Bronchial epithelial cell (primary cell): ENCODE measurements around the gene NEURL4. TPM values are rescaled to one million over a fixed set of nuclear protein-coding genes. Genes with fewer than 3 reads are reported as not detected.
"Not testable (repeated sequence)": the region's sequence is repeated elsewhere in the genome, so short reads cannot be mapped to it uniquely, and the experiment has no call there.

Experiments
- DNase-seq: peaks from one replicate; pipeline ENCODE4 v3.0.0-alpha.2; 2010; ENCODE audit warnings: low read depth
- FAIRE-seq: peaks from 2 replicates; lab custom pipeline; 2011; peaks lifted over from hg19 to GRCh38; lab: Jason Lieb, UNC
- H3K27me3 ChIP-seq: 2 replicates; pipeline ENCODE4 v1.5.1; 2011; ENCODE audit warnings: low read length; ENCODE audit not compliant: control insufficient read depth, insufficient read depth
- H3K36me3 ChIP-seq: 2 replicates; pipeline ENCODE4 v1.5.1; 2011; ENCODE audit warnings: low read length; ENCODE audit not compliant: control insufficient read depth, insufficient read depth
- H3K4me3 ChIP-seq: 2 replicates; pipeline ENCODE4 v1.5.1; 2011; ENCODE audit warnings: mild to moderate bottlenecking, low read depth, low read length, control low read depth
- total RNA-seq: library from RNA; depleted of rRNA; stranded (reverse); fragments of >200 nt; gene quantifications from 2 replicates; pipeline ENCODE4 v1.2.1, GENCODE V29; 2014
- TF ChIP-seq, protein P1 (sequence below): IDR thresholded peaks from 2 replicates; pipeline ENCODE4 v1.5.1; 2011; ENCODE audit warnings: mild to moderate bottlenecking, moderate library complexity, low read length, control low read depth, inconsistent platforms; ENCODE audit not compliant: insufficient read depth, severe bottlenecking

Gene NEURL4
- total RNA-seq, 1 donor from 2014 or later = 14.7 TPM

DNA sequence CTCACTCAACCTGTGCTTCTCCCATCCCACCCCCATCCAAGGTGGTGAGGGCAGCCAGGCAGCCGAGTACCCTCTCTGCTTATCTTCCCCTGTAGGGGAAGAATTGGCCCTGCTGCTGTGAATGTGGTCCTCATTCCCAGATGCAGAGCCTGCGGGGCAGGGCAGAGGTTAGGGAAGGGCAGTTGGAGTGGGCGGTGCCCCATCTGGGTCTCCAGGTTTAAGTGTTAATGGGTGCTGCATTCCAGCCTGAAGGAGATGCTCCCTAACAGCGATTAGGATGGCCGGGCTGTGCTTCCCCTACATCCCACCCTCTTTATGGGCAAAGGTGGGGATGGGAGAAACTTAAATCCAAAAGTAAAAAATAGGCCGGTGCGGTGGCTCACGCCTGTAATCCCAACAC, 37.9 kb upstream of the NEURL4 start:
- TF ChIP-seq, protein P1, sequence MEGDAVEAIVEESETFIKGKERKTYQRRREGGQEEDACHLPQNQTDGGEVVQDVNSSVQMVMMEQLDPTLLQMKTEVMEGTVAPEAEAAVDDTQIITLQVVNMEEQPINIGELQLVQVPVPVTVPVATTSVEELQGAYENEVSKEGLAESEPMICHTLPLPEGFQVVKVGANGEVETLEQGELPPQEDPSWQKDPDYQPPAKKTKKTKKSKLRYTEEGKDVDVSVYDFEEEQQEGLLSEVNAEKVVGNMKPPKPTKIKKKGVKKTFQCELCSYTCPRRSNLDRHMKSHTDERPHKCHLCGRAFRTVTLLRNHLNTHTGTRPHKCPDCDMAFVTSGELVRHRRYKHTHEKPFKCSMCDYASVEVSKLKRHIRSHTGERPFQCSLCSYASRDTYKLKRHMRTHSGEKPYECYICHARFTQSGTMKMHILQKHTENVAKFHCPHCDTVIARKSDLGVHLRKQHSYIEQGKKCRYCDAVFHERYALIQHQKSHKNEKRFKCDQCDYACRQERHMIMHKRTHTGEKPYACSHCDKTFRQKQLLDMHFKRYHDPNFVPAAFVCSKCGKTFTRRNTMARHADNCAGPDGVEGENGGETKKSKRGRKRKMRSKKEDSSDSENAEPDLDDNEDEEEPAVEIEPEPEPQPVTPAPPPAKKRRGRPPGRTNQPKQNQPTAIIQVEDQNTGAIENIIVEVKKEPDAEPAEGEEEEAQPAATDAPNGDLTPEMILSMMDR = no peak
- FAIRE-seq = no peak

DNA sequence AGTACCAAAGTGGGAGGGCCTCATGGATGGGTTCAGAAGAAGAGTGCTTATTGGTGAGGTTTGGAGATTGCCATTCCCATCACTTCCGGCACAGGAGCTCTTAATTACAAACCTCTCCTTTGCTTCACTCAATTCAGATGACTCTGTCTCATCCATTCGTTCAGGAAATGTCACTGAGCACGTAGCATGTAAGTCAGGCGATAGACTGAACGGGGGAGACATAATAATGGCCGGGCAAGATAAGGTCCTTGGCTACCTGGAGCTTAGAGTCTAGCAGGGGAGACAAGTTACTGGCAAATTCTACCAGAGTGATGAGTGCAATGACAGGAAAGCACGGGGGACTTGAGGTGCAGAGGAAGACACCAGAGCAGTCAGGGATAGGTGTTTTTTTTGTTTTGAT, 36.8 kb upstream of the NEURL4 start:
- H3K36me3 ChIP-seq, H3K4me3 ChIP-seq, H3K27me3 ChIP-seq, DNase-seq: not testable (repeated sequence)
- FAIRE-seq = peak; percentile 92

More for the DNA sequence above, 37.9 kb upstream of the NEURL4 start:
- no peaks in the 10 kb centered on the region for H3K27me3 ChIP-seq
- no peak for DNase-seq
- H3K36me3 ChIP-seq = no peaks in the 10 kb centered on the region
- no peak overlapping the region for H3K4me3 ChIP-seq

DNA sequence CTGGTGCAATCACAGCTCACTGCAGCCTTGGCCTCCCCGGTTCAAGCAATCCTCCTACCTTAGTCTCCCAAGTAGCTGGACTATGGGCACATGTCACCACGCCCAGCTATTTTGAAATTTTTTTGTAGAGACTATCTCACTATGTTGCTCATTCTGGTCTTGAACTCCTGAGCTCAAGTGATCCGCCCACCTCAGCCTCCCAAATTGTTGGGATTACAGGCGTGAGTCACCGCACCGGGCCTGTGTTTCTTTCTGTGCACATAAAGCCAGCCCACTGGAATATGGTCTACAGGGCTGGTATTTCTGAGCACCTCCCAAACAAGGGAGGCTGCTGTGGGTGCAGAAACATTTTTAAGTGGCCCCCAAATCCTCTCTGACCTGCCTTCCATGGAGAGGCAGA, 34.2 kb upstream of the NEURL4 start:
- DNase-seq = peak; percentile 75
- no peaks in the 10 kb centered on the region for H3K27me3 ChIP-seq
- FAIRE-seq = no peak
- TF ChIP-seq, protein P1 = no peak
- H3K36me3 ChIP-seq = no peaks in the 10 kb centered on the region
- H3K4me3 ChIP-seq = no peak overlapping the region

DNA sequence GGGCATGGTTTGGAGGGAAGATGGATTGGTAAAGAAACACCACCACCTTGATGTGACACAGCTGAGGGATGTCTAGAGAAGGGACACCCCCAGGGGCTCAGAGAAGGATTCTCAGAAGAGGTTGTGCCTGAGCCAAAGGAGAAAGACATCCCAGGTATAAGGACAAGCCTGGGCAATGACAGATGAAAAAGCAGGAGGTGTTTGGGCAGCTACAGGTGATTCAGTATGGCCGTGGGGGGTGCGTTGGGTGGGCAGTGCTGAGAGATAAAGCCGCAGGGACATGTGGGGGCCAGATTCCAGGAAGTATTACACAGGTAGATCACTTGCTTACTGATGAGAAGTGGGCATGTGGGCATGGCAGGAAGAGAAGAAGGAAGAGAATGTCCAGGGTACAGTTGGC, 32.8 kb upstream of the NEURL4 start:
- FAIRE-seq = peak; percentile 47
- H3K36me3 ChIP-seq = no peaks in the 10 kb centered on the region
- TF ChIP-seq, protein P1 = no peak
- no peaks in the 10 kb centered on the region for H3K27me3 ChIP-seq
- DNase-seq = peak; percentile 91
- H3K4me3 ChIP-seq = no peak overlapping the region

DNA sequence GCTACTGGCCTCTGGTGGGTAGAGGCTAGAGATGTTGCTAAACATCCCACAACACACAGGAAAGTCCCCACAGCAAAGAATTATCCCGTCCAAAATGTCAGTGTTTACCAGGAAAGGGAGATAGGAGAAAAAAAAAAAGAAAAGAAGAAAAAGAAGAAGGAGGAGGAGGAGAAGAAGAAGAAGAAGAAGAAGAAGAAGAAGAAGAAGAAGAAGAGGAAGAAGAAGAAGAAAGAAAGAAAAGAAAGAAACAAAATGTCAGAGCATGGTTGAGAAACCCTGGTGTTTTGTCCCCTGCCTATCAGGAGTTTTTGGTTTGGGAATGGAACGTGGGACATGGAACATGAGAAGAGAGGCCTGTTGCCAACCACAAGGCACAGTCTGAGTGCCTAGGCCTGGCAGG, 28.2 kb upstream of the NEURL4 start:
- FAIRE-seq (no peak), DNase-seq (no peak)
- no peaks in the 10 kb centered on the region for H3K27me3 ChIP-seq
- TF ChIP-seq, protein P1 = no peak
- no peaks in the 10 kb centered on the region for H3K36me3 ChIP-seq
- no peak overlapping the region for H3K4me3 ChIP-seq

DNA sequence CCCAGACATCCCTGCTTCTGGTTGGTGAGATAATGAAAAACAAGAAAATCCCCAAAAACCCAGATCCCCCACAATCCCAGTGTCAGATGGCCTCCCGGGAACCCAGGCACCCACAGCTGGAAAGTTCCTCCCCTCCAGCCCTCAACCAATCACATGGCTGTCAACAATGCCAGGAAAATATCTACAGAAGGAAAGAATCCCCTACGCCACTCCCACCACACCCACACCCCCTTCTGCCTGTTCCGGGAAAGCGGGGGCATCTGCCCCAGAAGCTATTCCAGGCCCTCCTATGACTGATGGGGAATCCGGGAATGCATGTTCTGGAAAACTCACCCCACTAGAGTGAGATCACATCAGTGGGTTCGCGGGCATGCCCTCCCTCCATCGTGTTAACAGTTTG, 27.6 kb upstream of the NEURL4 start:
- Histone ChIP-seq H3K4me3 (no peak overlapping the region), H3K27me3 (no peaks in the 10 kb centered on the region), H3K36me3 (no peaks in the 10 kb centered on the region)
- FAIRE-seq (no peak), DNase-seq (no peak)
- TF ChIP-seq, protein P1 = no peak
